HCT116 (cell line): ENCODE results near the gene PRIMPOL.

ENCODE experiments used
- FOSL1 ChIP-seq: IDR thresholded peaks from 2 replicates; pipeline ENCODE4 v1.6.1; 2012; ENCODE audit warnings: low read depth
- POLR2A ChIP-seq: IDR thresholded peaks from 2 replicates; pipeline ENCODE4 v1.7.0; 2011; ENCODE audit warnings: borderline replicate concordance; ENCODE audit not compliant: insufficient read depth, insufficient read length; ENCODE audit errors: extremely low read depth
- POLR2AphosphoS5 ChIP-seq: IDR thresholded peaks from 2 replicates; pipeline ENCODE4 v1.6.1; 2011; ENCODE audit warnings: mild to moderate bottlenecking, low read depth, low read length, moderate library complexity
- RAD21 ChIP-seq: IDR thresholded peaks from 2 replicates; pipeline ENCODE4 v1.6.1; 2012; ENCODE audit warnings: low read depth, mild to moderate bottlenecking
- TCF7L2 ChIP-seq: IDR thresholded peaks from 2 replicates; pipeline ENCODE4 v1.7.0; 2011; ENCODE audit warnings: borderline replicate concordance, inconsistent platforms; ENCODE audit not compliant: insufficient read depth, insufficient read length; ENCODE audit errors: extremely low read depth
- TF ChIP-seq, protein P1 (sequence below), 3 experiments: fragments of 200-600 bp in 1 of 3; sonication (generic) in 1 of 3; IDR thresholded peaks in 2 of 3; conservative IDR thresholded peaks in 1 of 3; 2 replicates each; pipeline ENCODE4 v1.5.1; 2012 to 2017; ENCODE audit warnings: low read depth in 2 of 3, low read length in 2 of 3, antibody characterized with exemption in 1 of 3, borderline replicate concordance in 1 of 3, control low read depth in 1 of 3, mild to moderate bottlenecking in 1 of 3, mixed read lengths in 1 of 3, mixed run types in 1 of 3, moderate library complexity in 1 of 3; ENCODE audit not compliant: insufficient read depth in 1 of 3

DNA sequence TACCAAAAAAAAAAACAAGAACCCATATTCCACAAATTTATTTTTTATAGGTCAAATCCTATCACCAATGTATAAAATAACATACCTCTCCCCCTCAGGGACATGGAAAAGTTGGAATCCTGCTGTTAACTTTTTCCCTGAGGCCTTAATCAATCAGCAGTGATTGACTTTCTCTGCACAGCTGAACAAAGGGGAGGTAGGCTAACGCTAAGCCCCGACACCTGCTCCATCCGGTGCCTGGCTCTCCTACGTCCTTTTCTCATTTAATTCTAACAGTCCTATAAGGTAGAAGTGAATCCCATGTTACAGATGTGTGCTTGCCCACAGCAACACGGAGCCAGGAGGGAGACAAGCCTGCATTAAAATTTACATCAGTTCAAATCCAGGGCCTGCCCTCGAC, 81.5 kb downstream of the PRIMPOL start:
- TF ChIP-seq, protein P1, sequence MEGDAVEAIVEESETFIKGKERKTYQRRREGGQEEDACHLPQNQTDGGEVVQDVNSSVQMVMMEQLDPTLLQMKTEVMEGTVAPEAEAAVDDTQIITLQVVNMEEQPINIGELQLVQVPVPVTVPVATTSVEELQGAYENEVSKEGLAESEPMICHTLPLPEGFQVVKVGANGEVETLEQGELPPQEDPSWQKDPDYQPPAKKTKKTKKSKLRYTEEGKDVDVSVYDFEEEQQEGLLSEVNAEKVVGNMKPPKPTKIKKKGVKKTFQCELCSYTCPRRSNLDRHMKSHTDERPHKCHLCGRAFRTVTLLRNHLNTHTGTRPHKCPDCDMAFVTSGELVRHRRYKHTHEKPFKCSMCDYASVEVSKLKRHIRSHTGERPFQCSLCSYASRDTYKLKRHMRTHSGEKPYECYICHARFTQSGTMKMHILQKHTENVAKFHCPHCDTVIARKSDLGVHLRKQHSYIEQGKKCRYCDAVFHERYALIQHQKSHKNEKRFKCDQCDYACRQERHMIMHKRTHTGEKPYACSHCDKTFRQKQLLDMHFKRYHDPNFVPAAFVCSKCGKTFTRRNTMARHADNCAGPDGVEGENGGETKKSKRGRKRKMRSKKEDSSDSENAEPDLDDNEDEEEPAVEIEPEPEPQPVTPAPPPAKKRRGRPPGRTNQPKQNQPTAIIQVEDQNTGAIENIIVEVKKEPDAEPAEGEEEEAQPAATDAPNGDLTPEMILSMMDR (IDR thresholded peaks at IDR 0.05 in 2 of 3, conservative IDR thresholded peaks at IDR 0.05 in 1 of 3; ENCODE audit: borderline replicate concordance in 1 of 3, insufficient read depth in 1 of 3, low read depth in 2 of 3, low read length in 2 of 3): no peak
- TF ChIP-seq FOSL1 (no peak), RAD21 (no peak), POLR2AphosphoS5 (no peak), TCF7L2 (no peak), POLR2A (no peak)
